Measurements from ENCODE around the gene CNTNAP2.

Gene CNTNAP2

DNA sequence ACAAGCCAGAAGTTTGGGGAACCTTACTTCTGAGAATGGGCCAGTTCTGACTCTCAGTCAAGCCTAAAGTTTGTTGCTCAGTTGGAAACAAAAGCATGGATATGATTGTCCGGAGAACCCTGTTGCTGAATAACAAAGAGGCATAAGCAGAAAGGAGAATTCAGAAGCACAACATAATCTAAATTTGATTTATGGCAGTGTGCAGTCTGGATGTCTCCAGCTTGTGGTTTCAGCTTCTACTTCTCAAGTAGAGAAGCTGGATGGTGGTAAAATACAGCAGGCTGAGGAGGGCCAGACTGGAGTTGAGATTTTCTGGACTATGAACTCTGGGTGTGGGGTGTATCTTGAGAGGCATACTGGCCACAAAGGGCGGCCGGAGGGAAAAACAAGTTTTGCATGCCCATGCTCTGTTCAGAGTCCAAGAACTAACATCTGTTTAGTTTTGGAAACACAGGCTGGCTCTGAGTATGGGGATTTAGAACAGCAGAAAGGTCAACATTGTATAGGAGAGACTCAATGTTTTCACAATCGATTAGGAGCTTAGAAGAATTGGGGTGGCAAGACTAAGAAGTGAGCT, 592.9 kb downstream of the CNTNAP2 start:
- TF ChIP-seq ZNF292 (tag by site-specific recombination; IDR thresholded peaks at IDR 0.05; ENCODE audit: borderline replicate concordance, low read depth) (no peak), ZNF785 (tag by site-specific recombination; IDR thresholded peaks at IDR 0.05) (no peak), ZNF571 (tag by site-specific recombination; IDR thresholded peaks at IDR 0.05) (no peak), CTCF (tag by site-specific recombination; IDR thresholded peaks at IDR 0.05) (no peak), ZFP37 (tag by site-specific recombination; IDR thresholded peaks at IDR 0.05) (no peak), ZNF561 (tag by site-specific recombination; IDR thresholded peaks at IDR 0.05; ENCODE audit: borderline replicate concordance) (no peak)
- TF ChIP-seq, protein P1, sequence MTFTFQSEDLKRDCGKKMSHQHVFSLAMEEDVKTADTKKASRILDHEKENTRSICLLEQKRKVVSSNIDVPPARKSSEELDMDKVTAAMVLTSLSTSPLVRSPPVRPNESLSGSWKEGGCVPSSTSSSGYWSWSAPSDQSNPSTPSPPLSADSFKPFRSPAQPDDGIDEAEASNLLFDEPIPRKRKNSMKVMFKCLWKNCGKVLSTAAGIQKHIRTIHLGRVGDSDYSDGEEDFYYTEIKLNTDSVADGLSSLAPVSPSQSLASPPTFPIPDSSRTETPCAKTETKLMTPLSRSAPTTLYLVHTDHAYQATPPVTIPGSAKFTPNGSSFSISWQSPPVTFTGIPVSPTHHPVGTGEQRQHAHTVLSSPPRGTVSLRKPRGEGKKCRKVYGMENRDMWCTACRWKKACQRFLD (tag by site-specific recombination; IDR thresholded peaks at IDR 0.05), result no peak
- Histone ChIP-seq H3K36me3 (ENCODE audit: control insufficient read depth in 2 of 2, insufficient read depth in 1 of 2, low read length in 2 of 2) (no peaks in the 10 kb centered on the region), H3K4me1 (ENCODE audit: control insufficient read depth, insufficient read depth, low read length) (no peaks in the 10 kb centered on the region), H3K9me3 (ENCODE audit: control insufficient read depth, insufficient read depth, low read depth, low read length) (no peaks in the 10 kb centered on the region), H3K4me3 (ENCODE audit: low read depth, low read length) (no peak overlapping the region), H3K27ac (ENCODE audit: extremely low read depth, low read depth, low read length) (no peak overlapping the region)
- ChIA-PET POLR2A (no interaction called here), CTCF (no interaction called here)

GRCh38 chr7:146713205-146713604, 596.6 kb downstream of the CNTNAP2 start:
- no peaks in the 10 kb centered on the region for H3K36me3 ChIP-seq (ENCODE audit: control insufficient read depth in 2 of 2, insufficient read depth in 1 of 2, low read length in 2 of 2)
- POLR2A ChIA-PET, result no interaction called here
- TF ChIP-seq KLF7 (tag by site-specific recombination; IDR thresholded peaks at IDR 0.05; ENCODE audit: borderline replicate concordance) (no peak), ZFP3 (tag by site-specific recombination; IDR thresholded peaks at IDR 0.05; ENCODE audit: low read depth) (no peak), BCL11A (tag by site-specific recombination; IDR thresholded peaks at IDR 0.05; ENCODE audit: low read depth) (no peak), ZNF561 (tag by site-specific recombination; IDR thresholded peaks at IDR 0.05; ENCODE audit: borderline replicate concordance) (no peak)
- TF ChIP-seq, protein P2, sequence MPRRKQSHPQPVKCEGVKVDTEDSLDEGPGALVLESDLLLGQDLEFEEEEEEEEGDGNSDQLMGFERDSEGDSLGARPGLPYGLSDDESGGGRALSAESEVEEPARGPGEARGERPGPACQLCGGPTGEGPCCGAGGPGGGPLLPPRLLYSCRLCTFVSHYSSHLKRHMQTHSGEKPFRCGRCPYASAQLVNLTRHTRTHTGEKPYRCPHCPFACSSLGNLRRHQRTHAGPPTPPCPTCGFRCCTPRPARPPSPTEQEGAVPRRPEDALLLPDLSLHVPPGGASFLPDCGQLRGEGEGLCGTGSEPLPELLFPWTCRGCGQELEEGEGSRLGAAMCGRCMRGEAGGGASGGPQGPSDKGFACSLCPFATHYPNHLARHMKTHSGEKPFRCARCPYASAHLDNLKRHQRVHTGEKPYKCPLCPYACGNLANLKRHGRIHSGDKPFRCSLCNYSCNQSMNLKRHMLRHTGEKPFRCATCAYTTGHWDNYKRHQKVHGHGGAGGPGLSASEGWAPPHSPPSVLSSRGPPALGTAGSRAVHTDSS (tag by site-specific recombination; IDR thresholded peaks at IDR 0.05), result no peak
- no peaks in the 10 kb centered on the region for H3K4me1 ChIP-seq (ENCODE audit: control insufficient read depth, insufficient read depth, low read length)
- no peak overlapping the region for H3K4me3 ChIP-seq (ENCODE audit: low read depth, low read length)
- H3K9me3 ChIP-seq (ENCODE audit: control insufficient read depth, insufficient read depth, low read depth, low read length), result no peaks in the 10 kb centered on the region
- CTCF ChIA-PET, result interaction anchor here (0.7 kb wide), 1 partner anchor 25 kb away, joined by 3 read pairs; no protein-coding TSS in a partner anchor
- H3K27ac ChIP-seq (ENCODE audit: extremely low read depth, low read depth, low read length), result no peak overlapping the region

DNA sequence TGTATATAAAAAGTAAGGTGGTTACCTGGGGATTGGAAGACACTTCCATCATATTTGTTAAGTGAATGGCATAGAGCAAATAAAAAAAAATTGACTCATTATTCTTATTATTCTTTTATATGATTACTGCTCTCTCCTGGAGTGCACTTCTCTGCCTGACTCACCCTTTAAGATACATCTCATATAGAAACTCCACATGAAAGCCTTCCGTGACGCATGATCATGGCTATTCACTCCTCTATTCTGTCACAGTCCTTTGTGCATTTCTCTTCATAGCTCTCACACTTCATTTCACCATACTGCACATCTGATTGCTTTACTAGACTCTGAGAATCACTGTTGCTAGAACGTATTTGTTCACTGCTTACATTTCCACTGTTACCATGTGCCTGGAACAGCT, 597.3 kb downstream of the CNTNAP2 start:
- Histone ChIP-seq H3K36me3 (ENCODE audit: control insufficient read depth in 2 of 2, insufficient read depth in 1 of 2, low read length in 2 of 2) (no peaks in the 10 kb centered on the region), H3K9me3 (ENCODE audit: control insufficient read depth, insufficient read depth, low read depth, low read length) (no peaks in the 10 kb centered on the region), H3K27ac (ENCODE audit: extremely low read depth, low read depth, low read length) (no peak overlapping the region), H3K4me1 (ENCODE audit: control insufficient read depth, insufficient read depth, low read length) (no peaks in the 10 kb centered on the region), H3K4me3 (ENCODE audit: low read depth, low read length) (no peak overlapping the region)
- ChIA-PET POLR2A (no interaction called here), CTCF (interaction anchor here (0.7 kb wide), 1 partner anchor 24 kb away, joined by 3 read pairs; no protein-coding TSS in a partner anchor)
- TF ChIP-seq IKZF3 (tag by site-specific recombination; IDR thresholded peaks at IDR 0.05), result no peak
- no peak for TF ChIP-seq ZNF785 (tag by site-specific recombination; IDR thresholded peaks at IDR 0.05)
- no peak for TF ChIP-seq FEZF1 (tag by site-specific recombination; IDR thresholded peaks at IDR 0.05)
- no peak for TF ChIP-seq ZNF626 (tag by site-specific recombination; IDR thresholded peaks at IDR 0.05)
- TF ChIP-seq ZNF571 (tag by site-specific recombination; IDR thresholded peaks at IDR 0.05), result no peak
- no peak for TF ChIP-seq ZNF624 (tag by site-specific recombination; IDR thresholded peaks at IDR 0.05)
- TF ChIP-seq ZNF747 (tag by site-specific recombination; IDR thresholded peaks at IDR 0.05), result no peak
- no peak for TF ChIP-seq ZNF433 (tag by site-specific recombination; IDR thresholded peaks at IDR 0.05; ENCODE audit: low read depth)
- TF ChIP-seq ZBTB48 (tag by site-specific recombination; IDR thresholded peaks at IDR 0.05), result no peak
- TF ChIP-seq ZNF157 (tag by site-specific recombination; IDR thresholded peaks at IDR 0.05), result no peak
